AG20443 (cell line): ENCODE data around the gene SUMO3.

Source experiments
- DNase-seq: peaks from one replicate; pipeline ENCODE4 v3.0.0; 2012; ENCODE audit warnings: low spot score, mixed read lengths

The SUMO3 gene

DNA sequence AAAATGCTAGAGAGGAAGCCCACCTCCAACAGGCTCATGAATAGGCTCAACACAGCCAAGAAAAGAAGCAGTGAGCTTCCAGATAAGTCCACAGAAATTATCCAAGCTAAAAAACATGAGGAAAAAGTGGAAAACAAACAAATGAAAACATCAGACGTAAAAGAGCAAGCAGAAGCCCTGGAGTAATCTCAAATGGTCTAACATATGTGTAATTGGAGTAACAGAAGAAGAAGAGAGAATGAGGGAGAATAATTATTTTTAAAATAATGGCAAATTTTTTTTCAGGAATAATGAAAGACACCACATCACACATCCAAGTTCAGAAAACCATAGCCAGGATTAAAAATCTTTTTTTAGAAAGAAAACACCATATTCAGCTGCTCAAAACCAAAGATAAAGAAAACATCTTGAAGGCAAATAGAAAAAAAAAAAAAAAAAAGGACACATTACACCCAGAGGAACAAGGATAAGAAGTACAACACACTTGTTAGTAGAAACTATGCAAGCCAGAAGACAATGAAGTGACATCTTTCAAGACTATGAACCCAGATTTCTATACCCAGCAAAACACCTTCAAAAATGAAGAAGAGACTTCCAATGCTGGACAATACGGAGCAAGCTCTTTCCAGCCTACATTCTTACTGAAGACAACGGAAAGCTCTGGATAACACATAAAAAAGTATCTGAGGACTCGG is 10.6 kb upstream of the SUMO3 start:
- DNase-seq, result no peak

DNA sequence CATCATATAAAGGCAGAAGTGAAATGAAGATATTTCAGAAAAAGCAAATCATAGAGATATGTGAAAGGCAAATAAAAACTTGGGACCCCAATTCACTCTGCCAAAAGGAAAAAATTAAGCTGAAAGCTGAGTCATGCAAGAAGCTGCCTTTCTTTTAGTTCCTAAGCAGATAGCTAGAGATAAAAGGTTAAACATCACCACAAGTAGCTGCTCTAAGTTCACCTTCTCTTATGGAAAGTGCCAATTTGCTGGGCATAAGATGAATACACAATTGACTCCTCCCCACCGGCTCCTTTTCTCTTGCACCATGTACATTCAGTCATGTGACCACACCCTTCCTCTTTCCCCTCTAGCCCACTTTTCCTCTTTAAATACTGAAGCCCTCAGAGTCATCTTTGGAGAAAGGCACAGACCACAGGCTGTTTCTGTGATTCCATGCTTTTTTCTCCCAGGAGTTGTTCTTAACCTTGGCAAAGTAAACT is 5.4 kb upstream of the SUMO3 start:
- no peak for DNase-seq

DNA sequence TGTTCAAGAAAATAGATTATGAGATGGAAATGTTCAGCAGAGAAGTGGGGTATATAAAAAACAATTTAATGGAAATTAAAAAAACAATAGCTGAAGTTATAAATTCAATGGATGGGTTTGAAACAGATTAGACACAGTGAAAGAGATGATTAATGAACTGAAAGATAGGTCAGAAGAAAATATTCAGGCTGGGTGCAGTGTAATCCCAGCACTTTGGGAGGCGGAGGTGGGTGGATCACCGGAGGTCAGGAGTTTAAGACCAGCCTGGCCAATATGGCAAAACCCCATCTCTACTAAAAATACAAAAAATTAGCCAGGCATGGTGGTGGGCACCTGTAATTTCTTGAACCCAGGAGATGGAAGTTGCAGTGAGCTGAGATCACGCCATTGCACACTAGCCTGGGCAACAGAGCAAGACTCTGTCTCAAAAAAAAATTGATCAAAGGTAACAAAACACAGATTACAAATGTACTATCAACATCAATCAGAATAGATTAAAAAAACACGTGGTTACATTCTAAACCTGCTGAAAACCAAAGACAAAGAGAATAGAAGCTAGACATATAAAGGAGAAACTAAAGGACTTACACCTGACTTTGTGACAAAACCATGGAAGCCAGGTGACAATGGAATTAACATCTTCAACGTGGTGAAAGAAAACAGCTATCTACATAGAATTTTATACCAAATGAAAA is 4.8 kb upstream of the SUMO3 start:
- DNase-seq, result no peak

DNA sequence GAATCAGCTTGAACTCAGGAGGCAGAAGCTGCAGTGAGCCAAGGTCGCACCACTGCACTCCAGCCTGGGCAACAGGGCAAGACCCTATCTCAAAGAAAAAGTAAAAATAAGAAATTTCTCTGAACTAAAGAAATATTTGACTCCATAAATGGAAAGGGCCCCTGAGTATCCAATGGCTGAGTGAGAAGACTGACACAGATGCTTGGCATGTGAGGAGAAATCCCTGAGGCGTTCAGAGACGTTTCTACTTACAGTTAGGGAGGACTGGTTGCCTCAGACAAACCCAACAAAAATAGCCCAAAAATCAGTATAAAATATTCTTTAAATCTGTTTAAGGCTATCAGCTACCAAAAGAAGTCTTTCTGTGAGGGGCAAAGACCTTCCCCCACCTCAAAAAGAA is 3.0 kb upstream of the SUMO3 start:
- peak; percentile 42 for DNase-seq

DNA sequence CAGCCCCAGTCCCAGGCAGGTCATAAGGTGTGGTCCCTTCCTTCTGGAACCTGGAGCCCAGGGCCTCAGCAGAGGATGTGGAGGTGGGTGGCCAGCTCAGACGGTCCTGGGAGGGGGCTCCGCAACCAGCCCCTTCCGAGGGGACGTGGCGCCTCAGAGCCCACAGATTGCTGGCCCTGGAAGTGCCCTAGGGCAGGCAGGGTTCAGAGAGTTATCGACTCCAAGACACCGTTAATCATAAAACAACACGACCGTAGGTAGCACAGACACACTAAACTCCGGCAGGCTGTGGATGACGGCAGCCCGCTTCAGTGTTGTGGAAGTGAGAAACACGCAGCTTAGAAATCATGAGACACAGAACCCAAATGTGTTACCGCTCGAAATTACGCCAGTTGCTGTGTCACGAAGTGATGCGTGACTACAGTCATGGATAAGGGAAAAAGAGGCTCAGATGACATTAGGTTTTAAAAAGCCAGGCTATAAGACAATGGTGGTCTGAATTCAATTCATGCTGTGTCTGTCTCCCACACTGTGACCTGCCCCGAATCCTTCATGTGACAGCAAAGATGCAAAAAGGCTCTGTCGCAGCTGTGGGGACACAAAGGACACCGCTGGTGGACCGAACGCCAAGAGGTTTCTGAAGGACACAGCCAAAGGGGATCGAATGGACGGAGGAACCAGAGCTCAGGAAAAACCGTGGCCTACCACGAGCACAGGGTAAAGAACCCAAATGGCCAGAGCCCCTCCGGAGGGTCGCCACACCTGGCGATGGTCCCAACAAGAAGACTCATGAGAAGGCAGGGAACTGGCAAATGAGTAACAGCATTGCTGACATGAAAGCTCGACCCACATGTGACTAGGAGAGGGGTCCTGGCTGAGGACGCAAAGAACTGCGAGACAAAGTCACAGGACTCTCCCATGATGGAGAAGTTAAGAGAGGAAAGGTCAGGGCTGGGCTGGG is 1.7 kb upstream of the SUMO3 start:
- no peak for DNase-seq

DNA sequence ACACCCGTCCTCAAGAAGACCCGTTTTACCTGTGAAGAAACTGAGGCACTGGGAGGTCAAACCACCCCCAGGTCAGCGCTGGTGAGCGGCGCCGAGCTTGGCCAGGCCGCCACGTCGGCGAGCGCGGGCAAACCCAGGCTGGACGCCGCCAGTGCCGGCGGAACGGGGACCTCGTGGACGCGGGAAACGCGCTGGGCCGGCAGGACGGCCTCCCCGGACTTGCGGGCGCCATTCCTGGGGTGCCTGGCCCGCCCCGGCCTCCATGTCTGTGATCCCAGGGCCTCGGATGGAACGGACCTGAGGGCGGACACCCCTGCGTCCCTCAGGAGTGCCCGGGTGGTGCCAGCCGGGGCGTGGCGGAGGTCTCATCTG is 764 bp upstream of the SUMO3 start:
- no peak for DNase-seq

DNA sequence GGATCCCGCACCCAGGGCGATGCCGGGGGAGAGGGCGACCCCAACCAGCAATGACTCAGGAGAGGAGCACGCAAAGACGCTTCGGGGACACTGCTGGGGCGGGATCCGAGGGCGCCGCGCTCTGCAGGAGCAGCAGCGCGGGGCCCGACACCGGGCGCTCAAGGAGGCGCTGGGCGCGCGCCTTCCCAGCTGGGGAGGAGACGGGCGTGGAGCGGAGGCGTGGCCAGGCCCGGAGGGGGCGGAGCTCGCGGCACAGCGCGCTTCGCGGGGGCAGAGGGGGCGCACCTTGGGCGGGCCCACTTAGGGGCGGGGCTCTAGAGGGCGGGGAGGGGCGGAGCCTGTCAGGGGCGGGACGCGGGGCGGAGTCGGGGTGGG is 369 bp downstream of the SUMO3 start:
- peak; percentile 99 for DNase-seq

DNA sequence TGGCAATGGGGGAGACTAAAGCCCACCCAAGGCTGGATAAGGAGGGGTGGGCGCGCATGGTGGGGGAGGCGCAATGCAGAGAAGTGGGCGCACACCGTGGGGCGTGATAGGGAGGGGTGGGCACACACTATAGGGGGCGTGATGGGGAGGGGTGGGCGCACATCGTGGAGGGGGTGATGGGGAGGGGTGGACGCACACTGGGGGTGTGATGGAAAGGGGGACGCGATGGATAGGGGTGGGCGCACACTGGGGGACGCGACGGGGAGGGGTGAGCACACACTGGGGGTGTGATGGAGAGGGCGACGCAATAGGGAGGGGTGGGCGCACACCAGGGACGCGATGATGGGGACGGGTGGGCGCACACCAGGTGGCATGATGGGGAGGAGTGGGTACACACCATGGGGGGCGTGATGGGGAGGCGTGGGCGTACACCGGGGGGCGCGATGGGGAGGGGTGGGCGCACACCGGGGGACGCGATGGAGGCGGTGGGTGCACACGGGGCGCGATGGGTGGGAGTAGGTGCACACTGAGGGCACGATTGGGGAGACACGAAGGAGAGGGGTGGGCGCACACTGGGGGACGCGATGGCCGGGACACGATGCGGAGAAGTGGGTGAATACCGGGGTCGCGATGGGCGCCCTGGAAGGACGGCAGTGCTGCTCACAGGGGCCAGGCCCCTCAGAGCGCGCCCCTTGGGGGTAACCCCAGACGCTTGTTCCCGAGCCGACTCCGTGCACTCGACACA is 929 bp downstream of the SUMO3 start:
- DNase-seq, result no peak

DNA sequence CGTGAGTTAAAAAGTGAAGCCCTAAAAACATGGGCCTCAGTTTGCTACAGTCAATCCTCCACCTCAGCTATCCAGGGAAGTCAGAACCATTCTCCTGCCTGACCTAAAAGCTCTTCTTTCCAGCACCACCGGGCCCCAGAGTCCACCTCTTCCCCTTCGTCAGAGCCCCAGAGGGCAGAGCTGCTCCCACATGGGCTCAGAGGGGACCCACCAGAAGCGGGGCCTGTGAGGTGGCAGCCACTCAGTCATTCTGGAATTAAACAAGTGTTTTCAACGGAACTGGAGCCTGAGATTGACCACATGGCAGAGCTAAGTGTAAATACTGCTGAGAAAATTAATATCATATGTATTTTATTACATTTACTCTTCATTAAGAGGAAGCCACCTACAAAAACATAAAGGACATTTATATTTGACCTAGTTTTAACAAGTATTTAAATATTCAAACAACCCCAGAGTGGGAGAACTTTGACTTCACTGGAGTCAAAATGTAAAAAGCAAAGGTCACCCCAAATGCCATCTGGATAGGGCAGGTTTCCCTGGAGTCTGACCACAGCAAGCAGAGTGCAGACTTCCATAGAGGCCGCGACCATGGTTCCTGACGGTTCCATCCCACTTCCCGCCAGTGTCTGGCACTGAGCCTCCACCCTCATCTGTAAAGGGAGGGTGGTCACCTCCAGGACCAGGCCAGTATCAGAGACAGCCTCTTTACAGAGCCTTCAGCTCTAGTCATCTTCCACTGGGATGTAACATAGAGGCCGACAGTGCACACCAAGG is 1.8 kb downstream of the SUMO3 start:
- DNase-seq, result no peak

DNA sequence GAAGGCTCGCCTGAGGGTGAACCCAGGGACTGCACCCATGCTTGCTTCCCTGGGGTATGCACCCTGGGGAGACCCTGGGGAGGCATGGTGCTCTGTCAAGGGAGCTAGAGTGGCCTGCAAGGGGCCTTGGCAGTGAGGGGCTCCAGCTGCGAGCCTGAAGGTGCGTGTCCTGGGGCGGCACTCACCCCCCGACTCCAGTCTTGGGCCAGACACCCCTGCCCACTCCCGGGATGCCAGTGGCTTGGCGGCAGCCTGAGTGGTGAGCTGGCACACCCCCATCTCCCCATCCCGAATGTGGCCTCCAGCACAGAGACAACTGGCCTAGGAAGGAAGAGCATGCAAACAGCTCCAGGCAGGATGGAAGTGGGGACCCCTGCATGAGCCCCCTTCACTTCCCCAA is 2.6 kb downstream of the SUMO3 start:
- DNase-seq, result no peak

DNA sequence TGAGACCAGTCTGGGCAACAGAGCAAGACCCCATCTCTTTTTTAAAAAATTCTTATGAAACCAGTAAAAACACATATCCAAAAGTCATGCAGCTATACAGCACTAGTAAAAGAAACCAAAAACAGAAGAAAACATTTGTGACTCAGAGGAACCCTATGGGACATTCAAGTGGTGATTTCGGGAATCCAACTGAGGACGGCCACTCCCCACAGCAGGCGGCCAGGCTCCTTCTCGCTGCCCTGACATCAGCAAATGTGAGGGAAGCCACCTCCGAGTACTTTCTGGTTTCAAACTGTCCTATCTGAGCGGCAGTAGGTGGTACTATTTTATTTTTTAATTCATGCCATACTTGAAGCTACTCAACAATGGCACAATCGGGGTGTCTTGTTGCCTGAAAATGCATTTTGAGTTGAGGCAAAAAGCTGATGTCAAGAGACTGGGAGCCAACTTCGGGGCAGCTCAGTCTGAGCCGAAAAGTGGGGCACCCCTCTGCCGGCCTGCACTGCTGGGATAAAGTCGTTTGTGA is 3.3 kb downstream of the SUMO3 start:
- DNase-seq, result no peak

DNA sequence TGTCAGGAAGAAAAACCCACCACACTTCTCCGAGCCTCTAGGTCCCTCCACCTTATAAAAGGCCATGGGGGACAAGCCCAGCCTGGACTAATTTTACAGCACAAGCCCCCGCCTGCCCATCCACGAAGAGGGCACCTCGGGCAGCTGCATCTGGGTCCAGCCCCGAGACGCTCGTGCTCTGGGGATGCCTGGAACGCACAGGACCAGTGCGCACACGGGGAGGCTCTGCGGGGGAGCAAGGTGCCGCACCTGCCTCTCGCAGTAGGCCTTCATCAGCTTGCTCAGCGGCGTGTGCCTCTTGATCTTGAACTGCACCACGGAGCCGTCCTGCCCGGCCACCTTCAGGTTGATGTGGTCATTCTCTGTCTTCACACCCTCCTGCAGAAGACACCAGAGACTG is 4.1 kb downstream of the SUMO3 start:
- DNase-seq, result no peak

DNA sequence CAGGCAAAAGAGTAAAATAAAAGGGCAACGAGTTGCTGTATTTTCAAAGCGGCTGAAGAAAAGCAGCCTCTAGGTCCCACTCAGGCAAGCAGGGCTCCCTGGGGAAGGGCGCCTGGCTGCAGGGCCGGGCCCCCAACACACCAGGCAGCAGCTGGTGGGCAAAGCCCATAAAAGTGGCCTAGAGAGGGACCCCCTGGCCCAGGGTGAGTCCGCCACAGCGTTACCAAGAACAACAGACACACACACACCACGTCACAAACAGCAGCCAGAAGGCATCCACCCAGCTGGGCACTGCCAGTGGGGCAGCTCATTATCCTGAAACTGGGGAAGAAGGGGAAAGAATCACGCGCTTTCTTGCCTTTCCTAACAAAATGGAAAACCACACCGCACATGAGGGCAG is 4.7 kb downstream of the SUMO3 start:
- DNase-seq, result no peak

DNA sequence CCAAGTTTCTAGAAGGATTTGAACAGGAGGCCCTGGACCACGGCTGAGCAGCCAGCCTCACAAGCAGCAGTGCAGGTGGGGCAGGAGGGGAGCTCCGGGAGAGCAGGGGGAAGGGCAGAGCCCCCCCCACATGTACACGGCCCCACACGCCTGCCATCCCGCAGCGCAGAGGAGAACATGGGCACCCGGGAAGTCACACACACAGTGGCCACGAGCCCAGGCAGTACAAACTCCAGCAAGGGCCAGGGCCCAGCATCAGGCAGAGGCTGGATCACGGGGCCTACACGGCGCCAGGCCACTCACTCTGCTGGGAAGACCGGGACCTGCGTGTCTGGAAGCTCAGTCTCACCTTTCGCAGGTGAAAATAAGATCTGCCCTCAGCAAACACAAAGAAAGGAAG is 5.2 kb downstream of the SUMO3 start:
- DNase-seq, result no peak

DNA sequence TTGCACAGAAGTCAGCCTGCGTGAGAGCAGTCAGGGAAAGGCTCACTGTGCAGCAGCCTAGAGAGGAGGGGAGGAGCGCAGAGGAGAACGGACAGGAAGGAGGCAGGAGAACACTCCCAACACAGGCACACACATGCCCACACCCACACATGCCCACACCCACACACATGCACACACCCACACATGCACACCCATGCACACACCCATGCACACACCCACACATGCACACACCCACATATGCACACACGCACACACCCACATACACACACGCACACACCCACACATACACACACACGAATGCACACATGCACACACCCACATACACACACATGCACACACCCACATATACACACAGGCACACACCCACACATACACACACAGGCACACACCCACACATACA is 7.1 kb downstream of the SUMO3 start:
- DNase-seq, result no peak

DNA sequence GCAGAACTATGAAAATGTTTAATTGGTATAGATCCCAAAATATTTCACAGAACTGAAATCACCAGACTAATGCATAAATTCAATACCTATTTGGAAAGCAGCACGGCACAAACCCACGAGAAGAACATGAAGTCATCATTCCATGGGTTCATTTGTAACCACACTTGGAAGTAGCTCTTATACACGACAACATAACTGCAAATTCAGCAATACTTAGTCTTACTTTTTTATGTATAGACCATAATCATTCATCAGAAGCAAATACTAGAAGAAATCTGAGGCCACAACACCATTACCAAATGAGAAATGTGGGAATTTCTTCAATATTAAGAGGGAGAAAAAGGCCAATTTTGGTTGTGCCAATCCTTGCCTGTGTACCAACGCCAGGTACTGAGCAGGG is 12.0 kb downstream of the SUMO3 start:
- DNase-seq, result no peak

DNA sequence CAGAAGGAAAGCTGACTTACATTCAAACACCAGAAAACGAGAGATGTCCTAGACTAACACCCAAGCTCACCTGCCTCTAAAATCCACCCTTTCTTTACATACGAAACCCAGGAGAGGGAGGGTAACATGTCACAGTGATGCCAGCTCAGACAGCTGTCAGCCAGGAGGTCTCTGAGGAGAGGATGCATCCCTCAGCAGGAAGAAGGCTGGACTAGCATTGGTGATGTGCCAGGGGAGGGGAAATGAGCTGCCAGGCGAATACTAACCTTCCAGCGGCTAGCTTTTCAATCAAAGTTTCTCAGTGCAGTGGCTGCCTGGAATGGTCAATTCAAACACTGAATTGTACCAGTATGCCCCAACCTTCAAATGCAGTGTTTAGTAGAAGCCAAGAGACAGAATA is 12.6 kb downstream of the SUMO3 start:
- DNase-seq, result no peak

DNA sequence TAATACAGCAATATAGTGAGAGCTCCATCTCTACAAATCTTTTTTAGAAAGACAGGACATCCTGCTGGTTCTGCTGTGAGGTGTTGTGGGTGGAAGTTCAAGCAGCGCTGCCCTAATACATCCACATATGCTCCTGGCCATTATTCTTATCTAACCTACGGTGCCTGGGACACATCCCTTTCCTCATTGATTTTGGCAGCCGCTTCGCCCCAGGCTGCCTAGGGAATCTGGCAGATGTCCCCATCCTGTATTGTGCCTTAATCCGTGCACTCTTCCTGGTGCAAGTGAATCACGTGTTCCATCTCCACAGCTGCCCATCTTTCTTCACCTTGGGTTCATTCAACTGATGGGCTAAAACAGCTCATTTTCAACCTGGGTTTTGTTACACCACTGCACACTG is 13.1 kb downstream of the SUMO3 start:
- DNase-seq, result no peak

DNA sequence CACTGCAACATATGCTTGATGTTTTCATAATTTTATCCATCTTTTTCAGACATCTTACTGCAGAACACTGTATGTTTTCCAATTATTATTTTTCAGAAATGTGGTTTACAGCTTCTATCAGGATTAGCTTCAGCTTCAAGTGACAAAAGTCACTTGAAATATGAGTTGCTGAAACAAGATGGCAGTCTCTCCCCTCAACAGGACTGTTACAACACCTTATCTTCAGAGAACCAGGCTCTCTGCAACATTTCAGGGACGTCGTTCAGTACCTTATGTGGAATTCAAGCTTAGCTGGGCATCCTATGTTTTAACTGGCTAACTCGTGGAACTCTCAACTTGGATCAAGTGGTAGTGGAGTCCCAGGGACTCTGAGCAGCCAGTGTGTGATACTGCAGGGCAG is 14.2 kb downstream of the SUMO3 start:
- DNase-seq, result no peak

DNA sequence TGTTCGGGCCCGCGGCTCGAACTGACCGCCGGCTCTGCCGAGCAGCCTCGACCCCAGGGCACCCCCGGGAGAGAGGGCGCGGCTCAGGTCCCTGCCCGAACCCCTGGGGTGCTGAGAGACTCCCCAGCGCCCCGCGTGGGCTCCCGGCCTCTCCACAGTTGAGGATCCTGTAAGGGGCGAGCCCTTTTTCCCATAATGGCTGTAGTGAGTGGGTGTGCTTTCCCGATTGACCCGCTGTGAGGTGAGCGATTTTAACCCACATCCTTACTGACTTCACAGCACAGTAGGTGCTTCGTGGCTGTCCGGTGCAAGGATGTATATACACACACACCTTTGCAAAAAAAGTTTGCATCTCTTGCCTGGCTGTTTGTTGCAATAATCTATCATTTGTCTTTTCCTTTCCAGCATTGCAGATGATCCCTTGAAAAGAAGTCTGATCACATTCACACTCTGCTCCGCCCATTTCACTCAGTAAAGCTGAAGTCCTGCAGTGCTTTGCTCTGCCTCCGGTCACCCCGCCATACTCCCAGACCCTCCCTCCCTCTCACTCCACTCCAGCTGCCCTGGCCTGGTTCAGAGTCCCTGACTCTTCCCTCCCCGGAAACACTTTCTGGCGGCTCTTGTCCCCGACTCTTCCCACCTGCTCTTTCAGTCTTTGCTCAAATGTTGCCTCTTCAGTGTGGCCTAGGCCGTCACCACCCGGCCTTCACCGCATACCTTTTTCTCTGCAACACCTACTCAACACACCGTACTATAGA is 15.3 kb downstream of the SUMO3 start:
- DNase-seq, result no peak
